GM10847 (cell line): ENCODE data around the gene KRTAP6-1.

ENCODE experiments used
- POLR2A ChIP-seq: IDR thresholded peaks from 2 replicates; pipeline ENCODE4 v1.6.1; 2011; ENCODE audit not compliant: insufficient read length; ENCODE audit errors: extremely low read depth

KRTAP6-1 gene

GRCh38 chr21:30613836-30614235 lies at the start of gene KRTAP6-1:
KRTAP6-1 (minus strand) TSS chr21:30613930; CDS start chr21:30613904, 26 bp downstream.
- TF ChIP-seq POLR2A, result no peak

GRCh38 chr21:30652891-30653290 lies 39.2 kb upstream of the KRTAP6-1 start:
- no peak for TF ChIP-seq POLR2A

GRCh38 chr21:30646904-30647414 lies 33.2 kb upstream of the KRTAP6-1 start:
- TF ChIP-seq POLR2A, result no peak

GRCh38 chr21:30642564-30642963 lies 28.8 kb upstream of the KRTAP6-1 start, which contains the start of gene KRTAP20-3:
KRTAP20-3 (plus strand) TSS chr21:30642864.
- TF ChIP-seq POLR2A, result no peak

- no peak for TF ChIP-seq POLR2A
Observed at GRCh38 chr21:30638686-30639085, 25.0 kb upstream of the KRTAP6-1 start.

GRCh38 chr21:30634906-30635305 lies 21.2 kb upstream of the KRTAP6-1 start, which contains the start of gene KRTAP20-2:
KRTAP20-2 (plus strand) TSS chr21:30635206; CDS start chr21:30635264, 58 bp downstream.
- TF ChIP-seq POLR2A, result no peak

GRCh38 chr21:30629200-30629599 lies 15.5 kb upstream of the KRTAP6-1 start:
- no peak for TF ChIP-seq POLR2A

GRCh38 chr21:30628109-30628508 lies 14.4 kb upstream of the KRTAP6-1 start:
- TF ChIP-seq POLR2A, result no peak

- TF ChIP-seq POLR2A, result no peak
Observed at GRCh38 chr21:30625449-30626165, 11.9 kb upstream of the KRTAP6-1 start.

GRCh38 chr21:30623362-30623761 lies 9.6 kb upstream of the KRTAP6-1 start:
- no peak for TF ChIP-seq POLR2A

GRCh38 chr21:30620522-30620921 lies 6.8 kb upstream of the KRTAP6-1 start, which contains the start of gene KRTAP20-4:
KRTAP20-4 (plus strand) TSS chr21:30620627.
- no peak for TF ChIP-seq POLR2A

GRCh38 chr21:30620080-30620479 lies 6.3 kb upstream of the KRTAP6-1 start:
- no peak for TF ChIP-seq POLR2A

- TF ChIP-seq POLR2A, result no peak
Observed at GRCh38 chr21:30616125-30616524, 2.4 kb upstream of the KRTAP6-1 start, which contains the start of gene KRTAP20-1. KRTAP20-1 (plus strand) TSS chr21:30616425; CDS start chr21:30616455, 30 bp downstream.

- no peak for TF ChIP-seq POLR2A
Observed at GRCh38 chr21:30615199-30615598, 1.5 kb upstream of the KRTAP6-1 start.

- TF ChIP-seq POLR2A, result no peak
Observed at GRCh38 chr21:30612132-30612531, 1.6 kb downstream of the KRTAP6-1 start.

GRCh38 chr21:30605968-30606367 lies 7.8 kb downstream of the KRTAP6-1 start:
- TF ChIP-seq POLR2A, result no peak
